GM18858 (cell line): ENCODE measurements around the gene CYP4B1.
"Not testable (repeated sequence)": the region's sequence is repeated elsewhere in the genome, so short reads cannot be mapped to it uniquely, and the experiment has no call there.

Source experiments
- ATAC-seq: cut with Tn5 transposase; IDR thresholded peaks from one replicate; pipeline ENCODE4 v1.9.1; 2021; ENCODE audit not compliant: unreplicated experiment

Gene CYP4B1

GRCh38 chr1:46798810-46799209 lies at the start of gene CYP4B1:
CYP4B1 (plus strand) TSS chr1:46799046; CDS start chr1:46799082, 36 bp downstream.
- no peak for ATAC-seq

- ATAC-seq, result no peak
Measured at GRCh38 chr1:46749404-46749803, 49.4 kb upstream of the CYP4B1 start.

- no peak for ATAC-seq
Measured at GRCh38 chr1:46749921-46750404, 48.9 kb upstream of the CYP4B1 start.

GRCh38 chr1:46753985-46754384 lies 44.9 kb upstream of the CYP4B1 start:
- no peak for ATAC-seq

GRCh38 chr1:46754707-46755106 lies 44.1 kb upstream of the CYP4B1 start:
- ATAC-seq, result not testable (repeated sequence)

- ATAC-seq, result no peak
Measured at GRCh38 chr1:46755121-46755520, 43.7 kb upstream of the CYP4B1 start.

- ATAC-seq, result no peak
Measured at GRCh38 chr1:46757247-46757955, 41.4 kb upstream of the CYP4B1 start.

GRCh38 chr1:46757956-46758528 lies 40.8 kb upstream of the CYP4B1 start:
- no peak for ATAC-seq

GRCh38 chr1:46760558-46761166 lies 38.2 kb upstream of the CYP4B1 start:
- ATAC-seq, result no peak

GRCh38 chr1:46761740-46762139 lies 37.1 kb upstream of the CYP4B1 start:
- no peak for ATAC-seq

- ATAC-seq, result no peak
Measured at GRCh38 chr1:46764402-46764801, 34.4 kb upstream of the CYP4B1 start.

GRCh38 chr1:46767649-46768282 lies 31.1 kb upstream of the CYP4B1 start:
- ATAC-seq, result no peak

GRCh38 chr1:46768445-46768844 lies 30.4 kb upstream of the CYP4B1 start:
- ATAC-seq, result no peak

GRCh38 chr1:46769028-46769740 lies 29.7 kb upstream of the CYP4B1 start:
- ATAC-seq, result no peak

- ATAC-seq, result no peak
Measured at GRCh38 chr1:46770541-46770940, 28.3 kb upstream of the CYP4B1 start.

GRCh38 chr1:46772571-46772970 lies 26.3 kb upstream of the CYP4B1 start:
- no peak for ATAC-seq

- ATAC-seq, result no peak
Measured at GRCh38 chr1:46774297-46774696, 24.5 kb upstream of the CYP4B1 start.

- ATAC-seq, result not testable (repeated sequence)
Measured at GRCh38 chr1:46778456-46778855, 20.4 kb upstream of the CYP4B1 start.

GRCh38 chr1:46784666-46785065 lies 14.2 kb upstream of the CYP4B1 start:
- ATAC-seq, result no peak

- not testable (repeated sequence) for ATAC-seq
Measured at GRCh38 chr1:46788634-46789033, 10.2 kb upstream of the CYP4B1 start.

GRCh38 chr1:46790446-46791101 lies 8.3 kb upstream of the CYP4B1 start:
- ATAC-seq, result no peak
